ENCODE results near the gene GRK1.

GRCh38 chr13:113777311-113778260 is 110.6 kb downstream of the GRK1 start:
- TF ChIP-seq, protein P1, sequence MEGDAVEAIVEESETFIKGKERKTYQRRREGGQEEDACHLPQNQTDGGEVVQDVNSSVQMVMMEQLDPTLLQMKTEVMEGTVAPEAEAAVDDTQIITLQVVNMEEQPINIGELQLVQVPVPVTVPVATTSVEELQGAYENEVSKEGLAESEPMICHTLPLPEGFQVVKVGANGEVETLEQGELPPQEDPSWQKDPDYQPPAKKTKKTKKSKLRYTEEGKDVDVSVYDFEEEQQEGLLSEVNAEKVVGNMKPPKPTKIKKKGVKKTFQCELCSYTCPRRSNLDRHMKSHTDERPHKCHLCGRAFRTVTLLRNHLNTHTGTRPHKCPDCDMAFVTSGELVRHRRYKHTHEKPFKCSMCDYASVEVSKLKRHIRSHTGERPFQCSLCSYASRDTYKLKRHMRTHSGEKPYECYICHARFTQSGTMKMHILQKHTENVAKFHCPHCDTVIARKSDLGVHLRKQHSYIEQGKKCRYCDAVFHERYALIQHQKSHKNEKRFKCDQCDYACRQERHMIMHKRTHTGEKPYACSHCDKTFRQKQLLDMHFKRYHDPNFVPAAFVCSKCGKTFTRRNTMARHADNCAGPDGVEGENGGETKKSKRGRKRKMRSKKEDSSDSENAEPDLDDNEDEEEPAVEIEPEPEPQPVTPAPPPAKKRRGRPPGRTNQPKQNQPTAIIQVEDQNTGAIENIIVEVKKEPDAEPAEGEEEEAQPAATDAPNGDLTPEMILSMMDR (conservative IDR thresholded peaks at IDR 0.05), result no peak
- TF ChIP-seq EZH2 (IDR thresholded peaks at IDR 0.05; ENCODE audit: low read depth), result no peak
